ENCODE data around the gene TESPA1. TPM values are rescaled to one million over a fixed set of nuclear protein-coding genes. Genes with fewer than 3 reads are reported as not detected.

TESPA1 gene
- total RNA-seq, 1 donor: not detected

DNA sequence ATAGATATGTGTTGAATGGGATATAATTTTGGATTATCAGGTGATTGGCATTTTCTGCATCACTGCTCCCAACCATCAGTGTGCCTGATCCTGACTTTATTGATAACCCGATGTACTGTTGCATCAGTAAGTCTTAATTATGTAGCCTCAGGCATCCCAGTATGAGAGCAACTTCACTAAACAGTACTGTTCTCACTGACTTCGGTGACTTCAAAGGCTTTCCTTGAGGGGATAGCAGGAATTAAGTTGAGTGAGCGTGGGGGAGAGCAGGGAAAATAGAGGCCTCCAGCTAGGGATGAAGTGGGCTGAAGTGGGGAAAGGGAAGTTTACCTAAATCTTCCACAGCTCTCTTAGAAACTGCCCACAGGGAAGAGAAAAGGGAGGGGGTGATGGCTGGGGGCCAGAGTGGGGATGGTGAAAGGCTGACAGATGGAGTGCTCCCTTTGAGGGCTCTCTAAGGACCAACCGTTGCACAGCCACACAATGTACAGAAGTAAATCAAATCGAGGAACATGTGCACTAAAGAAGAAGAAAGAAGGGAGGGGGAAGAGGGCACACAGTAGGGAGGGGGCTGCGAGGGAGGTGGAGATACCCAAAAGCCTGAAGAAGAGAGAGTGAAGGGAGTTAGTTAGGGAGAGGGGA is 24.5 kb upstream of the TESPA1 start:
- TF ChIP-seq, protein P1, sequence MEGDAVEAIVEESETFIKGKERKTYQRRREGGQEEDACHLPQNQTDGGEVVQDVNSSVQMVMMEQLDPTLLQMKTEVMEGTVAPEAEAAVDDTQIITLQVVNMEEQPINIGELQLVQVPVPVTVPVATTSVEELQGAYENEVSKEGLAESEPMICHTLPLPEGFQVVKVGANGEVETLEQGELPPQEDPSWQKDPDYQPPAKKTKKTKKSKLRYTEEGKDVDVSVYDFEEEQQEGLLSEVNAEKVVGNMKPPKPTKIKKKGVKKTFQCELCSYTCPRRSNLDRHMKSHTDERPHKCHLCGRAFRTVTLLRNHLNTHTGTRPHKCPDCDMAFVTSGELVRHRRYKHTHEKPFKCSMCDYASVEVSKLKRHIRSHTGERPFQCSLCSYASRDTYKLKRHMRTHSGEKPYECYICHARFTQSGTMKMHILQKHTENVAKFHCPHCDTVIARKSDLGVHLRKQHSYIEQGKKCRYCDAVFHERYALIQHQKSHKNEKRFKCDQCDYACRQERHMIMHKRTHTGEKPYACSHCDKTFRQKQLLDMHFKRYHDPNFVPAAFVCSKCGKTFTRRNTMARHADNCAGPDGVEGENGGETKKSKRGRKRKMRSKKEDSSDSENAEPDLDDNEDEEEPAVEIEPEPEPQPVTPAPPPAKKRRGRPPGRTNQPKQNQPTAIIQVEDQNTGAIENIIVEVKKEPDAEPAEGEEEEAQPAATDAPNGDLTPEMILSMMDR (IDR thresholded peaks at IDR 0.05; ENCODE audit: insufficient read depth, low read length): no peak
- no peak overlapping the region for H3K4me3 ChIP-seq (ENCODE audit: low read depth, low read length)
- DNase-seq (ENCODE audit: low read depth): no peak

DNA sequence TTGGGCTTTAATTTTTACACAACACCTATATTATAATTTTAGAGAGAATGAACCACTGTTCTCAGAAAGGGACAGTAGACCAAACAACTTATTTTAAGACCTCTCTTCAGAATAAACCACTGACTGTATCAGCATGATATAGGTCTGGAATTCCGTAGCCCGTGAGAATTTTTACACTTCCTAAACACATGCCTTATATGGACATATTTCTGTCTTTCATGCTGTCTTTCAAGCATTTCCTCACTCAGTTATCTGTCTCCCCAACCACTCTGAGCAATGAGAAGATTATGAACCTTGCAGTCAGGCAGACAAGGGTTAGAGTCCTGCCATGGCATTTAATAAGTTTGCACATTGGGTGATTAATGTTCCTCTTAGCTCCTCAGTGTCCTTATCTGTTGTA is 17.8 kb upstream of the TESPA1 start:
- H3K4me3 ChIP-seq (ENCODE audit: low read depth, low read length): no peak overlapping the region
- DNase-seq (ENCODE audit: low read depth): no peak
- TF ChIP-seq, protein P1 (IDR thresholded peaks at IDR 0.05; ENCODE audit: insufficient read depth, low read length): no peak

DNA sequence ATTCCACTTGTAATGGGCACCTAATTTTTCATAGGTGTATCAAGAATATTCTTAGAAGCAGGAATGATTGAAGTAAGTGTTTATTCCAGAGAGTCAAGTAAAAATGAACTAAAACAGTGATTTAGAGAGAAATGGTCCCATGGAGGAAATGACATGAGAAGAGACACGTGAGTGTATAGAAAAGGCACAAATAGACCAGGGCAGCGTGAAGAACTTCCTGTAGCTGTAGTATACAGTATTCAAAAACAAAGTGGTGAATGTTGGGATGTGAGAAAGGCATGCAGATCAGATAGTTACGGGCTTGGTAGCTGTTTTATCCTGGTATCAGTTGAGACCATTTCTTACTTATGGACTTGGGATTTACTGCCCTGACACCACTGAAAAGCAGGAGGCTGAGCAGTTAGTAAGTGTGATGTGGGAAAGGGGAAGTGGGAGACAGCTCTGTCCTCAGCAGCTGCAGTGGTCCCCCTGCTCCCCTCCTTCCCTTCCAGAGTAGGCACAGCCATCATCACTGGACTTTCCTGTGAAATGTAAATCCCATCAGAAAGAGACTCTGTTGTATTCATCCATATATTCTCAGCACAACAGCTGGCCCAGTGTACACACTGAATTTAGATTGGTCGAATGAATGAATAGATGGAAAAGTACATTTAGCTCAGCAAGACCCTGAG is 16.8 kb upstream of the TESPA1 start:
- no peak overlapping the region for H3K4me3 ChIP-seq (ENCODE audit: low read depth, low read length)
- TF ChIP-seq, protein P1 (IDR thresholded peaks at IDR 0.05; ENCODE audit: insufficient read depth, low read length): no peak
- no peak for DNase-seq (ENCODE audit: low read depth)

DNA sequence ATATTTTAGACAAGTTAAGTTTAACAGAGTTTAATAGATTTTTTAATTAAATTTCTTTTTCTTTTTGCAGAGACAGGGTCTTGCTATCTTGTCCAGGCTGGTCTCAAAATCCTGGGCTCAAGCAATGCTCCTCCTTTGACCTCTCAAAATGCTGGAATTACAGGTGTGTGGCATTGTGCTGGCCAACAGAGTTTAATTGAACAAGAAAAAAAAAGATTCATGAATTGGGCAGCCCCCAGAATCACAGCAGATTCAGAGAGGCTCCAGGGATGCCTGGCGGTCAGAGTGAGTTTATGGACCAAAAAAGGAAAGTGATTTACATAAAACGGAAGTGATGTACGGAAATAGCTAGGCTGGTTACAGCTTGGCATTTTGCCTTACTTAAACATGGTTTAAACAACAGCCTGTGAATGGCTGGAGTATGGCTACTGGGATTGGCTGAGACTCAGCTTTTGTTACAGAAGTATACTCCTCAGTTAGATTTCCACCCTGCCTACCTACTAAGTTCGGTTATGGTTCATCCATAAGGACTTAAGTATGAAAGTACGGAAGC is 14.5 kb upstream of the TESPA1 start:
- TF ChIP-seq, protein P1 (IDR thresholded peaks at IDR 0.05; ENCODE audit: insufficient read depth, low read length): no peak
- DNase-seq (ENCODE audit: low read depth): no peak
- H3K4me3 ChIP-seq (ENCODE audit: low read depth, low read length): no peak overlapping the region

DNA sequence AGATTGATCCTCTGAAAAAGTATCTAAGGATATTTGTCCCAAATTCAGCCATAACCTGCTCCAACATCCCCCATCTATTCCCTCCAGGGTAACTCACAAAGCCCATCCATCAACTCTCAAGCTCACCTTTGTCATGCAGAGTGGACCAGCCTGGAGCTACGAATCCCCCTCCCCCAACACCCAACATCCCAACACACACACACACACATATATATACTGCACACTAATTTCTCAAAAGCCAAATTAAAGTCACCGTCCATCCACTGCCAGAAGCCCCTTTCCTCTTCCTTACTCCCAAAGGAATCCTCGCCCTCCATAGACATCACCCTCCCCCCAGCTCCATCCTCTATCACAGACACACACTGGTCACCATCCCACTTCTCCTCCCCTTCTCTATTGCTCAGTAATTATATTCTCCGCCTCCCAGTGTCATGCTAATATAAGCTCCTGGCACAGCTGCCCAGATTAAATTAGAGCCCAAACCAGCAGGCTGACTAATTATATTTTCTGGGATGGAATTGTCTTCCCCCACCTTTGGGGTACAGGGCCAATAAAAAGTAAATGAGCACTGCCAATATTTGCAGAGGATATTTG is 13.5 kb upstream of the TESPA1 start:
- TF ChIP-seq, protein P1 (IDR thresholded peaks at IDR 0.05; ENCODE audit: insufficient read depth, low read length): no peak
- no peak overlapping the region for H3K4me3 ChIP-seq (ENCODE audit: low read depth, low read length)
- no peak for DNase-seq (ENCODE audit: low read depth)

DNA sequence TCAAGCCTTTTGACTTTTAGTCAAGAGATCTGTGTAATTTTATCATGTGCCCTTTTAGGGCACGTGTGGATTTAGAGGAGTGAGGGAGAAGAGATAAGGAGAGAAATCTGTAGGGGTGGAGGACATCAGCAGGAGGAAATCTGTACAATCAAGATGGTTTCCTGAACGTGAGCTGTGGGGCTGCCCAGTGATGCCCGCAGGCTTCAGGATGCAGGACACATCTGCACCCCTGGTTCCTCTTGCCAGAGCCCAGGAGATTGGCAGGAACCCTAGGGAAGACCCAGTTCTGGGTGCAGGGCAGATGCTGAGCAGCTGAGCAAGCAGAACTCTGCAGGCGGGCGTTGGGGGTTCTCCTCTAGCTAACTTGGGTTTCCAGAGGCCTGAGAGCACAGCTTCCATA is 11.6 kb upstream of the TESPA1 start:
- TF ChIP-seq, protein P1 (IDR thresholded peaks at IDR 0.05; ENCODE audit: insufficient read depth, low read length): no peak
- no peak overlapping the region for H3K4me3 ChIP-seq (ENCODE audit: low read depth, low read length)
- DNase-seq (ENCODE audit: low read depth): no peak
